Measurements from ENCODE around the gene QKI.

Gene QKI

GRCh38 chr6:163529605-163530004, 115.1 kb downstream of the QKI start:
- DNase-seq: no peak
- no peak for TF ChIP-seq CTCF (IDR thresholded peaks at IDR 0.05)
- H3K4me1 Mint-ChIP-seq: peaks cover 24% of the 10 kb centered on the region
- H3K27ac Mint-ChIP-seq: no peak overlapping the region
- no peaks in the 10 kb centered on the region for H3K9me3 Mint-ChIP-seq
- H3K27me3 Mint-ChIP-seq (ENCODE audit: low read depth, poor library complexity): no peaks in the 10 kb centered on the region
- H3K4me3 Mint-ChIP-seq: no peak overlapping the region
- peaks cover 15% of the 10 kb centered on the region for H3K36me3 Mint-ChIP-seq (ENCODE audit: low read depth)

- Mint-ChIP-seq H3K36me3 (ENCODE audit: low read depth) (peaks cover 9% of the 10 kb centered on the region), H3K4me1 (peaks cover 24% of the 10 kb centered on the region), H3K9me3 (no peaks in the 10 kb centered on the region), H3K27ac (no peak overlapping the region), H3K4me3 (no peak overlapping the region), H3K27me3 (ENCODE audit: low read depth, poor library complexity) (no peaks in the 10 kb centered on the region)
- DNase-seq: no peak
- TF ChIP-seq CTCF (IDR thresholded peaks at IDR 0.05): no peak
Measured at GRCh38 chr6:163530406-163530805, 115.9 kb downstream of the QKI start.

- Mint-ChIP-seq H3K36me3 (ENCODE audit: low read depth) (peaks cover 8% of the 10 kb centered on the region), H3K27me3 (ENCODE audit: low read depth, poor library complexity) (no peaks in the 10 kb centered on the region), H3K9me3 (no peaks in the 10 kb centered on the region), H3K27ac (no peak overlapping the region), H3K4me3 (no peak overlapping the region), H3K4me1 (peaks cover 24% of the 10 kb centered on the region)
- TF ChIP-seq CTCF (IDR thresholded peaks at IDR 0.05): no peak
- no peak for DNase-seq
Measured at GRCh38 chr6:163531122-163531521, 116.6 kb downstream of the QKI start.

GRCh38 chr6:163532526-163533078, 118.1 kb downstream of the QKI start:
- no peak for TF ChIP-seq CTCF (IDR thresholded peaks at IDR 0.05)
- H3K27ac Mint-ChIP-seq: no peak overlapping the region
- peaks cover 27% of the 10 kb centered on the region for H3K4me1 Mint-ChIP-seq
- DNase-seq: no peak
- H3K36me3 Mint-ChIP-seq (ENCODE audit: low read depth): peaks cover 19% of the 10 kb centered on the region
- H3K27me3 Mint-ChIP-seq (ENCODE audit: low read depth, poor library complexity): no peaks in the 10 kb centered on the region
- H3K4me3 Mint-ChIP-seq: no peak overlapping the region
- no peaks in the 10 kb centered on the region for H3K9me3 Mint-ChIP-seq

GRCh38 chr6:163533443-163533842, 118.9 kb downstream of the QKI start:
- H3K9me3 Mint-ChIP-seq: no peaks in the 10 kb centered on the region
- H3K27me3 Mint-ChIP-seq (ENCODE audit: low read depth, poor library complexity): no peaks in the 10 kb centered on the region
- no peak overlapping the region for H3K4me3 Mint-ChIP-seq
- peaks cover 25% of the 10 kb centered on the region for H3K36me3 Mint-ChIP-seq (ENCODE audit: low read depth)
- no peak for DNase-seq
- H3K27ac Mint-ChIP-seq: no peak overlapping the region
- no peak for TF ChIP-seq CTCF (IDR thresholded peaks at IDR 0.05)
- peaks cover 36% of the 10 kb centered on the region for H3K4me1 Mint-ChIP-seq

GRCh38 chr6:163536770-163537169, 122.3 kb downstream of the QKI start:
- H3K27me3 Mint-ChIP-seq (ENCODE audit: low read depth, poor library complexity): no peaks in the 10 kb centered on the region
- peaks cover 19% of the 10 kb centered on the region for H3K4me1 Mint-ChIP-seq
- peaks cover 30% of the 10 kb centered on the region for H3K36me3 Mint-ChIP-seq (ENCODE audit: low read depth)
- TF ChIP-seq CTCF (IDR thresholded peaks at IDR 0.05): no peak
- no peaks in the 10 kb centered on the region for H3K9me3 Mint-ChIP-seq
- no peak overlapping the region for H3K4me3 Mint-ChIP-seq
- no peak for DNase-seq
- no peak overlapping the region for H3K27ac Mint-ChIP-seq
